ENCODE results near the gene GBE1.

DNA sequence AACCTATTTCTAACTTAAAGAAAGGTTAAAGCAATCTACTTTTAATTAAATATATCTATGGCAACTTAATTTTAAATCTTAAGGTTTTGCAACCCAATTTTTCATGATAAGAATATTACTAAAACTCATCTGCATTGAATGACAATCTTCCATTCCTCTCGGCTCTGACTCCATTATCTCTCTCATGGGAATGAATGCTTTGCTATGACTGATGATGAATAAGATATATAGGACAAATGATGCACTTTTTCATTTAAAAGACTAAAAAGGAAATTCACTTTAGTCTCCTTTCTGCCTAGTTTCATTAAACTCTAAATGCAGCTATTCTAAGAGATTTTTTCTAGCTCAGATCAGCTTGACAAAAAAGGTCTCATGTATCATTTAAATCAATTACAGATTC lies 68.7 kb downstream of the GBE1 start:
- TF ChIP-seq, protein P1, sequence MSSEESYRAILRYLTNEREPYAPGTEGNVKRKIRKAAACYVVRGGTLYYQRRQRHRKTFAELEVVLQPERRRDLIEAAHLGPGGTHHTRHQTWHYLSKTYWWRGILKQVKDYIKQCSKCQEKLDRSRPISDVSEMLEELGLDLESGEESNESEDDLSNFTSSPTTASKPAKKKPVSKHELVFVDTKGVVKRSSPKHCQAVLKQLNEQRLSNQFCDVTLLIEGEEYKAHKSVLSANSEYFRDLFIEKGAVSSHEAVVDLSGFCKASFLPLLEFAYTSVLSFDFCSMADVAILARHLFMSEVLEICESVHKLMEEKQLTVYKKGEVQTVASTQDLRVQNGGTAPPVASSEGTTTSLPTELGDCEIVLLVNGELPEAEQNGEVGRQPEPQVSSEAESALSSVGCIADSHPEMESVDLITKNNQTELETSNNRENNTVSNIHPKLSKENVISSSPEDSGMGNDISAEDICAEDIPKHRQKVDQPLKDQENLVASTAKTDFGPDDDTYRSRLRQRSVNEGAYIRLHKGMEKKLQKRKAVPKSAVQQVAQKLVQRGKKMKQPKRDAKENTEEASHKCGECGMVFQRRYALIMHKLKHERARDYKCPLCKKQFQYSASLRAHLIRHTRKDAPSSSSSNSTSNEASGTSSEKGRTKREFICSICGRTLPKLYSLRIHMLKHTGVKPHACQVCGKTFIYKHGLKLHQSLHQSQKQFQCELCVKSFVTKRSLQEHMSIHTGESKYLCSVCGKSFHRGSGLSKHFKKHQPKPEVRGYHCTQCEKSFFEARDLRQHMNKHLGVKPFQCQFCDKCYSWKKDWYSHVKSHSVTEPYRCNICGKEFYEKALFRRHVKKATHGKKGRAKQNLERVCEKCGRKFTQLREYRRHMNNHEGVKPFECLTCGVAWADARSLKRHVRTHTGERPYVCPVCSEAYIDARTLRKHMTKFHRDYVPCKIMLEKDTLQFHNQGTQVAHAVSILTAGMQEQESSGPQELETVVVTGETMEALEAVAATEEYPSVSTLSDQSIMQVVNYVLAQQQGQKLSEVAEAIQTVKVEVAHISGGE (CRISPR knock-in tag; IDR thresholded peaks at IDR 0.05) = no peak
- TF ChIP-seq JUNB (IDR thresholded peaks at IDR 0.05) (no peak), ZNF207 (IDR thresholded peaks at IDR 0.05; ENCODE audit: borderline replicate concordance) (no peak), TAF1 (IDR thresholded peaks at IDR 0.05; ENCODE audit: borderline replicate concordance, low read depth, low read length) (no peak), EZH2 (IDR thresholded peaks at IDR 0.05; ENCODE audit: borderline replicate concordance, control insufficient read depth, low read depth, low read length) (no peak), RAD21 (IDR thresholded peaks at IDR 0.05; ENCODE audit: insufficient read depth, low read depth, low read length) (no peak), CEBPB (IDR thresholded peaks at IDR 0.05; ENCODE audit: borderline replicate concordance in 1 of 2, low read depth in 2 of 2, low read length in 2 of 2) (no peak), ZBED1 (IDR thresholded peaks at IDR 0.05; ENCODE audit: borderline replicate concordance) (no peak), SMC3 (IDR thresholded peaks at IDR 0.05; ENCODE audit: borderline replicate concordance, low read length) (no peak)
- TF ChIP-seq, protein P2, sequence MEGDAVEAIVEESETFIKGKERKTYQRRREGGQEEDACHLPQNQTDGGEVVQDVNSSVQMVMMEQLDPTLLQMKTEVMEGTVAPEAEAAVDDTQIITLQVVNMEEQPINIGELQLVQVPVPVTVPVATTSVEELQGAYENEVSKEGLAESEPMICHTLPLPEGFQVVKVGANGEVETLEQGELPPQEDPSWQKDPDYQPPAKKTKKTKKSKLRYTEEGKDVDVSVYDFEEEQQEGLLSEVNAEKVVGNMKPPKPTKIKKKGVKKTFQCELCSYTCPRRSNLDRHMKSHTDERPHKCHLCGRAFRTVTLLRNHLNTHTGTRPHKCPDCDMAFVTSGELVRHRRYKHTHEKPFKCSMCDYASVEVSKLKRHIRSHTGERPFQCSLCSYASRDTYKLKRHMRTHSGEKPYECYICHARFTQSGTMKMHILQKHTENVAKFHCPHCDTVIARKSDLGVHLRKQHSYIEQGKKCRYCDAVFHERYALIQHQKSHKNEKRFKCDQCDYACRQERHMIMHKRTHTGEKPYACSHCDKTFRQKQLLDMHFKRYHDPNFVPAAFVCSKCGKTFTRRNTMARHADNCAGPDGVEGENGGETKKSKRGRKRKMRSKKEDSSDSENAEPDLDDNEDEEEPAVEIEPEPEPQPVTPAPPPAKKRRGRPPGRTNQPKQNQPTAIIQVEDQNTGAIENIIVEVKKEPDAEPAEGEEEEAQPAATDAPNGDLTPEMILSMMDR (IDR thresholded peaks at IDR 0.05 in 2 of 3, conservative IDR thresholded peaks at IDR 0.05 in 1 of 3; ENCODE audit: control insufficient read depth in 2 of 3, extremely low read depth in 1 of 3, insufficient read depth in 1 of 3, low read depth in 3 of 3, low read length in 3 of 3) = no peak
